ENCODE data around the gene FAM229B.

FAM229B gene

DNA sequence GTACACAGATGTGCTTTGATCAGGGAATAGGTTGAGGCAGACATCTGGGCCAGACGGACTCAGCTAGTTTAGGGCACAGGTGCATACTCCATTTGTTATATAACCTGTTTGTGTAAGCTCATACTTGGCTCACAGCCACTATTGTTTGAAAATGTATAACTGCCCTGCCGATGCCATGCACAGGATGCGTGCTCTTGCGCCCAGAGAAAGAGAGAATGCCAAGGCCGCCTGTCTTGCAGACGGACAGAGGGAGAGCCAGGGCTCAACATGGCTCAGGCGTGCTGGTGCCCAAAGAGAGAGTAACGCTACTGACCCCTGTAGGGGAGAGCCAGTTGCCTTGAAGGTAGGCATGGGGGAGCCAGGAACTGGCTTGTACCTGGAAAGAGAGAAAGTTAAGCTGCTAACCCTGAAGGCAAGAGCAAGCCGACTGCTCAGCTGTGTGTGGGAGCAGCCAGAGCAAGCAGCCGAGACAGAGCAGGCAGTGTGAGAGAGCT, 57.7 kb downstream of the FAM229B start:
- DNase-seq = no peak

DNA sequence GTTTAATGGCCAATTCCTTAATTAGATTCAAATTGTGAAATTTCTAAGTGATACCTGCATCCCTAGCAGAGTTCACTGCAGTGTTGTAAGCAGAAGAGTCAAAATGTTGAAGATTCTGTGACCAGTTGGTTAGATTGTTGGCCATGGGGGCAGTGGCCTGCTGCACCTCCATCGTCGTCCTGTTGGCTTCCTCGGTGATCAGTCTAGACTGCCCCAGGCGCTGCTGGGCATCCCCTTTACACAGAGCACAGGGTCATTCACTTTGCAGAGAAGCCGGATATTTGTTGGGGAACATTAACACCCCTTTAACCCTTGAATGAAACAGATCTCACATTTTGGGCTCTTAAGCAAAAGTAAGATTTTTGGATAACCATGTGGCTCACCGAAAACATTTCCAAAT, 60.7 kb downstream of the FAM229B start:
- no peak for DNase-seq

DNA sequence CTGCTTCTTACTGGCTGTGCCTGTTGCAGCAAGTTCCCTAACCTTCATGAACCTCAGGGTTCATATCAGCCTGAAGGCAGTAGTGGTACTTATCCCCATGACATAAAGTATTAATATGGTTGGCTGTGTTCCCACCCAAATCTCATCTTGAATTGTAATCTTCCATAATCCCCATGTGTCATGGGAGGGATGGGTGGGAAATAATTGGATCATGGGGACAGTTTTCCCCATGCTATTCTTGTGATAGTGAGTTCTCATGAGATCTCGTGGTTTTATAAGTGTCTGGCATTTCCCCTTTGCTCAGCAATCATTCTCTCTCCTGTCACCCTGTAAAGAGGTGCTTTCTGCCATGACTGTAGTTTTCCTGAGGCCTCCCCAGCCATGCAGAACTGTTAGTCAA, 61.8 kb downstream of the FAM229B start:
- no peak for DNase-seq

DNA sequence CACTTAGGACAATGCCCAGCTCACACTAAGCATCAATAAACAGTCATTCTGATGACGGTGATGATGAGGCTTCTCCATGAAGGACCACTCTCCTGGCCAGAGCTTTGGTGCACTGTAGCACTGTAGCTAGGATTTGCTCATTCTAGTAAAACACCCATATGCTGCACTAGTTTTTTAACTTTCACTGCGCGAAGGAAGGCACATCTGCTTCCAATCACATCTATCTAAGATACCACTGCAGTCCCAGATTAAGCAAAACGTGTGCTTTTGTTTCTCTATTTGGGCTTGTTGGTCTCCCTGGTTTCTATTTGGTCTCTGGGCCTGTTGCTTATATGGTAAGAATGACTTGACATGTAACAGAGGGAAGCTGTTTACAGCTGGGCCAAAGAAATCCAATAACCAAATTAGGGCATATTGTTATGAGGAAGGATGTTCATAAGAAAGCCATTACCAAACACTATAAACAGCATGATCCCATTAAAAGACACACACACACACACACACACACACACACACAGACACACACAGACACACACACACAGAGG, 62.4 kb downstream of the FAM229B start:
- DNase-seq = no peak

DNA sequence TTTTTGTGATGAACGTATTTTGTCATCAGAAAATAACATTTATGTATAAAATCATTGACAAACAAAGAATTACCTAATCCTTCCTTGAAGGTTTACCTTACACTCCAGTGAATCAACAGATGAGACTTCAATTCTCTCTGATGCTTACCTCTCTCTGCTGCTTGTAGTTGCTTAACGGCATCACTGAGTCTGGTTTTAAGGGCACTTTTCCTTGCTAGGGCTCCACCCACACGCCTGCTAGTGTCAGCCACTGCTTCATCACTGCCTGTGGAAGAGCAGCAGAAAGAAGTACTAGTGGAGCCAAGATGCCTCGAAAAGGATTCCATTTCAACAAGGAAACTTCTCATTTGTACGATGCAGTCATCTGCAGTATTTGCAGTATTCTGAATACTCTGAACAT, 63.0 kb downstream of the FAM229B start:
- DNase-seq = no peak

Data from NCI-H1417 treated with DMSO at 0.1 percent for 48 hours (cell line).